DND-41 (cell line): Measurements from ENCODE around the gene SERPINB6.

Experiments
- ATAC-seq: fragments of 200-7000 bp; cut with Tn5 transposase; 3 replicates; pipeline ENCODE4 v1.9.1; 2021; ENCODE audit warnings: low read depth; ENCODE audit not compliant: insufficient read depth
- DNase-seq: peaks from one replicate; pipeline ENCODE4 v3.0.0-alpha.2; 2020
- H2AFZ ChIP-seq: 2 replicates; pipeline ENCODE4 v1.6.0; 2012; ENCODE audit warnings: low read depth, low read length
- H3K27ac ChIP-seq: 2 replicates; pipeline ENCODE4 v1.5.1; 2012; ENCODE audit warnings: low read length, inconsistent platforms
- H3K27me3 ChIP-seq: fragments of 200-600 bp; sonication (generic); 2 replicates; pipeline ENCODE4 v1.6.0; 2012; ENCODE audit warnings: low read length, mild to moderate bottlenecking, inconsistent platforms; ENCODE audit not compliant: insufficient read depth, poor library complexity
- H3K36me3 ChIP-seq: 2 replicates; pipeline ENCODE4 v1.5.1; 2012; ENCODE audit warnings: low read length, inconsistent platforms; ENCODE audit not compliant: insufficient read depth
- H3K4me1 ChIP-seq: 2 replicates; pipeline ENCODE4 v1.5.1; 2012; ENCODE audit warnings: mild to moderate bottlenecking, low read length; ENCODE audit not compliant: insufficient read depth
- H3K4me2 ChIP-seq: 2 replicates; pipeline ENCODE4 v1.6.0; 2012; ENCODE audit warnings: mild to moderate bottlenecking, moderate library complexity, low read length, inconsistent platforms; ENCODE audit not compliant: insufficient read depth
- H3K4me3 ChIP-seq, 2 experiments: fragments of 200-600 bp in 1 of 2; shearing (Covaris generic) in 1 of 2; 2 replicates each; pipeline ENCODE4 v1.5.1; 2012 to 2016; ENCODE audit warnings: inconsistent platforms in 2 of 2, low read length in 2 of 2, mild to moderate bottlenecking in 2 of 2, low read depth in 1 of 2, moderate library complexity in 1 of 2
- H3K79me2 ChIP-seq: 2 replicates; pipeline ENCODE4 v1.6.0; 2012; ENCODE audit warnings: low read length, inconsistent platforms; ENCODE audit not compliant: insufficient read depth
- H3K9ac ChIP-seq: 2 replicates; pipeline ENCODE4 v1.6.0; 2012; ENCODE audit warnings: low read depth, mild to moderate bottlenecking, inconsistent platforms, low read length, moderate library complexity
- H3K9me3 ChIP-seq: 2 replicates; pipeline ENCODE4 v1.5.1; 2012; ENCODE audit warnings: low read length, moderate library complexity, mild to moderate bottlenecking, inconsistent platforms; ENCODE audit not compliant: insufficient read depth, severe bottlenecking
- H4K20me1 ChIP-seq: 2 replicates; pipeline ENCODE4 v1.6.0; 2012; ENCODE audit warnings: low read length; ENCODE audit not compliant: insufficient read depth
- EZH2 ChIP-seq: IDR thresholded peaks from 3 replicates; pipeline ENCODE4 v1.6.1; 2012; ENCODE audit warnings: borderline replicate concordance, low read depth, mild to moderate bottlenecking, moderate library complexity, low read length, inconsistent platforms; ENCODE audit not compliant: severe bottlenecking
- TF ChIP-seq, protein P1 (sequence below): IDR thresholded peaks from 2 replicates; pipeline ENCODE4 v1.5.1; 2012; ENCODE audit warnings: borderline replicate concordance, low read length, moderate library complexity, mild to moderate bottlenecking; ENCODE audit not compliant: poor library complexity, severe bottlenecking; ENCODE audit errors: extremely low read depth

Gene SERPINB6

DNA sequence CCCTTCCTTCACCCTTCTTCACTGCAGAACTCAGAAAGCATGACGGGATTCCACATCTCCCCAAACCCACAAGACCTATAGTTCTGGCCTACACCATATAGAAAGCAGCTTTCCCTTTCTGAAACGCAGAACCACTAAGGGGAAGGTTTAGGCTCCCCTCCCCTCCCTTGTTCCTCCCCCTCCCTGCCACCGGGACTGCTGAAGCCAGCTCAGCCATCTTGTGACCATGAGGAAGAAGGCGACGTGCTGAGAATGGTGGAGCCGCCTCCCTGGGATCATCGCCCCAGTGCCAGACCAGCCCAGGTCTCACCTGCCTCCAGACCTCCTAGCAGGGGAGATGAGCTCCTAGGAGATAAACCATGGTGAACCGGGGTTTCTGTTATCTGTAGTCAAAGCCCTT lies 19.6 kb downstream of the SERPINB6 start:
- no peak for TF ChIP-seq EZH2
- TF ChIP-seq, protein P1, sequence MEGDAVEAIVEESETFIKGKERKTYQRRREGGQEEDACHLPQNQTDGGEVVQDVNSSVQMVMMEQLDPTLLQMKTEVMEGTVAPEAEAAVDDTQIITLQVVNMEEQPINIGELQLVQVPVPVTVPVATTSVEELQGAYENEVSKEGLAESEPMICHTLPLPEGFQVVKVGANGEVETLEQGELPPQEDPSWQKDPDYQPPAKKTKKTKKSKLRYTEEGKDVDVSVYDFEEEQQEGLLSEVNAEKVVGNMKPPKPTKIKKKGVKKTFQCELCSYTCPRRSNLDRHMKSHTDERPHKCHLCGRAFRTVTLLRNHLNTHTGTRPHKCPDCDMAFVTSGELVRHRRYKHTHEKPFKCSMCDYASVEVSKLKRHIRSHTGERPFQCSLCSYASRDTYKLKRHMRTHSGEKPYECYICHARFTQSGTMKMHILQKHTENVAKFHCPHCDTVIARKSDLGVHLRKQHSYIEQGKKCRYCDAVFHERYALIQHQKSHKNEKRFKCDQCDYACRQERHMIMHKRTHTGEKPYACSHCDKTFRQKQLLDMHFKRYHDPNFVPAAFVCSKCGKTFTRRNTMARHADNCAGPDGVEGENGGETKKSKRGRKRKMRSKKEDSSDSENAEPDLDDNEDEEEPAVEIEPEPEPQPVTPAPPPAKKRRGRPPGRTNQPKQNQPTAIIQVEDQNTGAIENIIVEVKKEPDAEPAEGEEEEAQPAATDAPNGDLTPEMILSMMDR = no peak
- H3K79me2 ChIP-seq = no peaks in the 10 kb centered on the region
- DNase-seq = no peak

DNA sequence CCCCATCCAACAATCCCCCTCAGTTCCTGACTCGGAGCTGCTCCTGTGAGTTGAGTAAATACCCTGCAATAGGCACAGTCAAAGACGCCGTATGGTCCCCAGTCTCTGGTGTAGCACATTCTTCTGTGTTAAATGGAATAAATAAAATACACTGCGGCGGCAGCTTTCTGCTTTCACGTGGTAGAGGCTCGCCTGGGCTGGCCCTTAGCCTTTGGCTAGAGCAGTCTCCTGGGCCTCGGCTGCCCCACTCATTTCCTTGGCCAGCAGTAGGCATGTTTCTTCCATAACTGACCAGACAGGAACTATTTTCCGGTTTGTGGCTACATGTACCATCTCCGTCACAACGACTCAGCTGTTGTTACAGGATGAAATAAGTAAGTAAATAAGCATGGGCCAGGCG lies 20.7 kb downstream of the SERPINB6 start:
- Histone ChIP-seq H3K4me3 (no peak overlapping the region), H3K79me2 (no peaks in the 10 kb centered on the region), H3K9me3 (no peaks in the 10 kb centered on the region), H3K36me3 (no peaks in the 10 kb centered on the region), H2AFZ (no peak overlapping the region), H3K27me3 (no peaks in the 10 kb centered on the region), H3K4me2 (no peak overlapping the region), H3K9ac (no peak overlapping the region), H4K20me1 (no peaks in the 10 kb centered on the region), H3K27ac (no peak overlapping the region), H3K4me1 (no peaks in the 10 kb centered on the region)
- DNase-seq = no peak
- TF ChIP-seq, protein P1 = no peak
- TF ChIP-seq EZH2 = no peak
- ATAC-seq = no peak

More for the DNA sequence above, 19.6 kb downstream of the SERPINB6 start:
- Histone ChIP-seq H3K4me1 (no peaks in the 10 kb centered on the region), H2AFZ (no peak overlapping the region), H3K27ac (no peak overlapping the region), H3K4me2 (no peak overlapping the region), H3K36me3 (no peaks in the 10 kb centered on the region), H3K4me3 (no peak overlapping the region), H3K27me3 (no peaks in the 10 kb centered on the region), H4K20me1 (no peaks in the 10 kb centered on the region), H3K9ac (no peak overlapping the region), H3K9me3 (no peaks in the 10 kb centered on the region)
- no peak for ATAC-seq

DNA sequence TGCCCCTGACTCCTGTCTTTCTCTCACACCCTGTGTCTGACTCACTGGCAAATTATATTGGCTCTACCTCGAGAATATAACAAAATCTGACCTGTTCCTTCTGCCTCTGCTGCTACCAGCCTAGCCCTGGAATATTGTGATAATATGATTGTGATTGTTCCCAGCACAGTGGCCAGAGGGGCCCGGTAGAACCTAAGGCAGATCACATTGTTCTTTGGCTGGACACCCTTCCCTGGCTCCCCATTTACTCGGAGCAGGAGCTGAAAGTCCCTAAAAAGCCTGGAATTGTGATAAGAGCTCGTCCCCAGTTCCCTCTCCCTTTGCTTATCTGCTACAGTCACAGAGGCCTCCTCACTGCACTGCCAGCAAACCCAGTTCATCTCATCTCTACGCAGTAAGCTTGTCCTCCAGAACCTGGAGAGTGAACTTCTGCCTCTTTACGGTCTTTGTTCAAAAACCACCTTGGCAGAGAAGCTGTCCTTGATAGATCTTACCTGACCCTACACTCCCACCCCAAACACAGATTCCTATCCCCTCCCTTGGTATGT lies 21.8 kb downstream of the SERPINB6 start:
- H3K9ac ChIP-seq = no peak overlapping the region

More for the DNA sequence above, 21.8 kb downstream of the SERPINB6 start:
- H3K4me2 ChIP-seq = no peak overlapping the region
- no peaks in the 10 kb centered on the region for H3K27me3 ChIP-seq
- H3K4me3 ChIP-seq = no peak overlapping the region
- no peaks in the 10 kb centered on the region for H3K36me3 ChIP-seq
- no peak for ATAC-seq
- no peaks in the 10 kb centered on the region for H4K20me1 ChIP-seq
- H3K79me2 ChIP-seq = no peaks in the 10 kb centered on the region
- H3K4me1 ChIP-seq = no peaks in the 10 kb centered on the region
- no peak overlapping the region for H2AFZ ChIP-seq
- H3K9me3 ChIP-seq = no peaks in the 10 kb centered on the region
- no peak overlapping the region for H3K27ac ChIP-seq
- no peak for DNase-seq
- TF ChIP-seq EZH2 = no peak
- TF ChIP-seq, protein P1 = no peak
